Measurements from ENCODE around the gene CENPS.

The CENPS gene

GRCh38 chr1:10431070-10431730 lies 967 bp downstream of the CENPS start:
- TF ChIP-seq PPARA (CRISPR knock-in tag; IDR thresholded peaks at IDR 0.05; ENCODE audit: borderline replicate concordance) = no peak
- no peak for TF ChIP-seq OSR1 (CRISPR knock-in tag; IDR thresholded peaks at IDR 0.05)
- no peak for TF ChIP-seq ISL1 (CRISPR knock-in tag; IDR thresholded peaks at IDR 0.05)
- TF ChIP-seq ESRRG (CRISPR knock-in tag; IDR thresholded peaks at IDR 0.05) = no peak
- no peak for TF ChIP-seq ARNTL (CRISPR knock-in tag; IDR thresholded peaks at IDR 0.05; ENCODE audit: borderline replicate concordance, low read depth)
- TF ChIP-seq TSHZ2 (CRISPR knock-in tag; IDR thresholded peaks at IDR 0.05) = no peak
- no peak for TF ChIP-seq ZNF8 (CRISPR knock-in tag; IDR thresholded peaks at IDR 0.05)
- TF ChIP-seq ZFP3 (CRISPR knock-in tag; IDR thresholded peaks at IDR 0.05) = no peak
- TF ChIP-seq SNAI2 (CRISPR knock-in tag; IDR thresholded peaks at IDR 0.05) = no peak
- no peak for TF ChIP-seq CSRNP3 (CRISPR knock-in tag; IDR thresholded peaks at IDR 0.05)
- TF ChIP-seq PATZ1 (CRISPR knock-in tag; IDR thresholded peaks at IDR 0.05; ENCODE audit: borderline replicate concordance) = no peak
- no peak for TF ChIP-seq ZNF70 (CRISPR knock-in tag; IDR thresholded peaks at IDR 0.05)
- TF ChIP-seq TCF4 (CRISPR knock-in tag; IDR thresholded peaks at IDR 0.05; ENCODE audit: borderline replicate concordance) = no peak
- TF ChIP-seq ZFP30 (CRISPR knock-in tag; IDR thresholded peaks at IDR 0.05) = no peak
- no peak for TF ChIP-seq RARB (CRISPR knock-in tag; IDR thresholded peaks at IDR 0.05)
- no peak for TF ChIP-seq ZNF565 (CRISPR knock-in tag; conservative IDR thresholded peaks at IDR 0.05; ENCODE audit: low read depth)
- TF ChIP-seq CSDC2 (CRISPR knock-in tag; IDR thresholded peaks at IDR 0.05) = no peak
- TF ChIP-seq BACH2 (CRISPR knock-in tag; IDR thresholded peaks at IDR 0.05; ENCODE audit: borderline replicate concordance) = no peak
- TF ChIP-seq ZC3H10 (CRISPR knock-in tag; IDR thresholded peaks at IDR 0.05) = no peak
- ATAC-seq = peak; percentile 20

DNA sequence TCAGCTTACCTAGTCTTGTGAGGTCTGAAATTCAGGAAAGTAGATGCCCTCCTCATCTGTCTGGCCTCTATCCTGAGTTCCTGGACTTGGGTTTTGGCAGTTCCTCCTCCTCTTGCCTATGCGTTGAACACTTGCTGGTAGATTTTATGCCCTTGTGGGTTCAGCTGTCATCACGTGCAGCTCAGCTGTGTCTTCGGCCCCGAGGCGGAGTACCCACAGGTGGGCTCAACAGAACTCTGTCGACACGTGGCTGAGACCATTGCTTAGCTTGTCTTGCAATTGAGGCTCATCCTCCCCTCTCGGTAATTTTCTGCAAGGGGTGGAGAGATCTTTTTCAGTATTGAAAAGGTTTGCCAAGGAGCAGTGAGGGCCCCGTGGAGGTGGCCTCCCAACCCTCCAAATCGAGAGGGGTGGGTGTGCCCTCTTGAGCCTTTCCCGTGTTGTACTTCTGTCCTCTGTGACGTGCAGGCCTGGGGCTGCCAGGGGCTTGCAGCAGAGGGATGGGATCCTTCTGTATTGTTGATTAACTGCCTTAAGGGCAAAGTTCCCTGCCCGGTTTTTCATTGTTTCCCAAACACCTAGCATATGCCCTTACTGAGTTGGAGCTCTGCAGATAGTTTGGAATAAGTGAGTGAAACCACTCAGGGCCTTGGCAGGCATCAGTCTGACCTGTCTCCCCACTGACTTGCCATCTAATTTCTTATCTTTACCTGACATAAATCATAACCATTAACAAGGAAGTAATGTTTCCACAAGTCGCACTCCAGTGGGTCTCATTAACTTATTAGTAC lies 2.9 kb downstream of the CENPS start:
- ATAC-seq = no peak
- TF ChIP-seq SNAI2 (CRISPR knock-in tag; IDR thresholded peaks at IDR 0.05) (no peak), TSHZ2 (CRISPR knock-in tag; IDR thresholded peaks at IDR 0.05) (no peak), CSRNP3 (CRISPR knock-in tag; IDR thresholded peaks at IDR 0.05) (no peak), ARNTL (CRISPR knock-in tag; IDR thresholded peaks at IDR 0.05; ENCODE audit: borderline replicate concordance, low read depth) (no peak), ZFP3 (CRISPR knock-in tag; IDR thresholded peaks at IDR 0.05) (no peak), ZFP30 (CRISPR knock-in tag; IDR thresholded peaks at IDR 0.05) (no peak), ZNF8 (CRISPR knock-in tag; IDR thresholded peaks at IDR 0.05) (no peak), GLIS3 (CRISPR knock-in tag; IDR thresholded peaks at IDR 0.05) (no peak), ZC3H10 (CRISPR knock-in tag; IDR thresholded peaks at IDR 0.05) (no peak), PATZ1 (CRISPR knock-in tag; IDR thresholded peaks at IDR 0.05; ENCODE audit: borderline replicate concordance) (no peak), ZNF565 (CRISPR knock-in tag; conservative IDR thresholded peaks at IDR 0.05; ENCODE audit: low read depth) (no peak), OSR1 (CRISPR knock-in tag; IDR thresholded peaks at IDR 0.05) (no peak), BACH2 (CRISPR knock-in tag; IDR thresholded peaks at IDR 0.05; ENCODE audit: borderline replicate concordance) (no peak), TOX (CRISPR knock-in tag; IDR thresholded peaks at IDR 0.05; ENCODE audit: borderline replicate concordance) (no peak)

All from SK-N-SH treated with all-trans-retinoic acid at 6 μM for 48 hours (cell line).